Activated CD4-positive, alpha-beta T cell treated with anti-CD3 and anti-CD28 coated beads, Interleukin-2, amount 50 U/mL, for 24 hours (primary cell): ENCODE data around the gene ACACA.
"Not testable (repeated sequence)": the region's sequence is repeated elsewhere in the genome, so short reads cannot be mapped to it uniquely, and the experiment has no call there.

Experiments used
- DNase-seq, 2 donors: peaks; one replicate each; pipeline ENCODE4 v3.0.0-alpha.2; 2020; ENCODE audit warnings: low read depth in 1 of 2, low spot score in 1 of 2

ACACA gene

GRCh38 chr17:37182786-37183465, 223.7 kb downstream of the ACACA start:
- no peak for DNase-seq

GRCh38 chr17:37180376-37180775, 226.3 kb downstream of the ACACA start:
- no peak for DNase-seq

- no peak for DNase-seq
Measured at GRCh38 chr17:37179893-37180292, 226.7 kb downstream of the ACACA start.

GRCh38 chr17:37177254-37177870, 229.3 kb downstream of the ACACA start:
- DNase-seq, result no peak

- no peak for DNase-seq
Measured at GRCh38 chr17:37176723-37177122, 229.9 kb downstream of the ACACA start.

- no peak for DNase-seq
Measured at GRCh38 chr17:37174205-37174604, 232.4 kb downstream of the ACACA start.

- no peak for DNase-seq
Measured at GRCh38 chr17:37170881-37171425, 235.7 kb downstream of the ACACA start.

GRCh38 chr17:37168731-37169353, 237.8 kb downstream of the ACACA start:
- DNase-seq, result no peak

GRCh38 chr17:37167756-37168155, 238.9 kb downstream of the ACACA start:
- DNase-seq, result no peak

- DNase-seq, result no peak
Measured at GRCh38 chr17:37164057-37164456, 242.6 kb downstream of the ACACA start.

GRCh38 chr17:37162800-37163199, 243.8 kb downstream of the ACACA start:
- no peak for DNase-seq

- DNase-seq, result no peak
Measured at GRCh38 chr17:37160944-37161343, 245.7 kb downstream of the ACACA start.

- no peak for DNase-seq
Measured at GRCh38 chr17:37158290-37158689, 248.3 kb downstream of the ACACA start.

- DNase-seq, result no peak
Measured at GRCh38 chr17:37148156-37148555, 258.5 kb downstream of the ACACA start.

GRCh38 chr17:37147301-37147812, 259.3 kb downstream of the ACACA start:
- no peak for DNase-seq

GRCh38 chr17:37146086-37147064, 260.3 kb downstream of the ACACA start:
- no peak for DNase-seq

- no peak for DNase-seq
Measured at GRCh38 chr17:37144075-37144701, 262.4 kb downstream of the ACACA start.

GRCh38 chr17:37143558-37143957, 263.1 kb downstream of the ACACA start:
- not testable (repeated sequence) for DNase-seq

- no peak for DNase-seq
Measured at GRCh38 chr17:37142294-37142896, 264.2 kb downstream of the ACACA start.

- DNase-seq, result no peak
Measured at GRCh38 chr17:37138571-37139120, 268.0 kb downstream of the ACACA start.
